Right cardiac atrium (tissue), 5 donors: ENCODE results near the gene SLC35F3. TPM values are rescaled to one million over a fixed set of nuclear protein-coding genes. Genes with fewer than 3 reads are reported as not detected.

Experiments
- ATAC-seq, 2 donors: fragments of 200-7000 bp; cut with Tn5 transposase; one replicate each; pipeline versions ENCODE4 v1.8.0 to v1.9.1; 2020; ENCODE audit warnings: moderate library complexity in 2 of 2, mild to moderate bottlenecking in 1 of 2
- DNase-seq, 3 donors: peaks; one replicate each; pipeline ENCODE4 v3.0.0-alpha.2; 2020
- H3K27ac ChIP-seq: one replicate; pipeline ENCODE4 v1.5.1; 2013; ENCODE audit warnings: mild to moderate bottlenecking, low read length, control low read depth, moderate library complexity
- H3K27me3 ChIP-seq: one replicate; pipeline ENCODE4 v1.6.1; 2013; ENCODE audit not compliant: control insufficient read depth, insufficient read depth
- H3K4me1 ChIP-seq: one replicate; pipeline ENCODE4 v1.6.1; 2013; ENCODE audit warnings: low read length; ENCODE audit not compliant: control insufficient read depth, insufficient read depth
- H3K4me3 ChIP-seq: one replicate; pipeline ENCODE4 v1.5.1; 2013; ENCODE audit warnings: low read length, control low read depth
- H3K9me3 ChIP-seq: one replicate; pipeline ENCODE4 v1.6.1; 2013; ENCODE audit warnings: low read length; ENCODE audit not compliant: control insufficient read depth
- WGBS: extraction: QIAGEN DNeasy Blood & Tissue Kit; methylation state at CpG from one replicate; pipeline ENCODE4 v1.1.7; 2013; 5-methylcytosine and 5-hydroxymethylcytosine counted together
- intact Hi-C, 4 donors: fragments of 100-400 bp; cut with DNase I; formaldehyde crosslinking; loops; one replicate each; pipeline versions ENCODE4 v1.11.0 to v1.14.0; 2022 to 2023
- polyA plus RNA-seq: library from polyadenylated mRNA; stranded (reverse); fragments of 200-250 nt; gene quantifications from one replicate; pipeline ENCODE4 v1.2.3, GENCODE V29; 2013
- total RNA-seq, 4 donors: library from RNA; stranded (reverse); fragmentation: NEBNext Ultra II Directional; extraction: Animal tissue kit (Norgen Biotek cat#: 25700); gene quantifications; one replicate each; pipeline ENCODE4 v1.2.1, GENCODE V29; 2021
- donor health status: healthy with polysubstance abuse.
- donor health status: DM: no; HTN: yes; CAD: no.
- donor health status: DM: no; HTN: no; CAD: no.
- donor health status: DM: no; HTN: yes; CAD: no; lungs with severe emphysema.
- donor health status: DM: yes; HTN: yes; CAD: no.

SLC35F3 gene
- total and polyA plus RNA-seq, 5 donors: 0.09 TPM; not detected in 4

- no peak overlapping the region for H3K4me3 ChIP-seq
Measured at GRCh38 chr1:234277161-234277868, 372.8 kb downstream of the SLC35F3 start.

DNA sequence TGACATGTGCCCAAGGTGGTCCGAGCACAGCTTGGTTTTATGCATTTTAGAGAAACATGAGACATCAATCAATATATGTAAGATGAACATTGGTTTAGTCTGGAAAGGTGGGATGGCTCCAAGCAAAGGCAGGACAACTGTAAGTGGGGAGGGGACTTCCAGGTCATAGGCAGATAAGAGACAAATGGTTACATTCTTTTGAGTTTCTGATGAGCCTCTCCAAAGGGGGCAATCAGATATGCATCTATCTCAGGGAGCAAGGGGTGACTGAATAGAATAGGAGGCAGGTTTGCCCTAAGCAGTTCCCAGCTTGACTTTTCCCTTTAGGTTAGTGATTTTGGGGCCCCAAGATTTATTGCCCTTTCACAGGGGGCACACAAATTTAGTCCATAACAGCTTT lies 374.5 kb downstream of the SLC35F3 start:
- 80% methylated on average over 1 of the region's 1 CpG for WGBS
- intact Hi-C loops: no loop called here
- Histone ChIP-seq H3K4me1 (no peaks in the 10 kb centered on the region), H3K4me3 (no peak overlapping the region), H3K27ac (no peak overlapping the region), H3K9me3 (no peaks in the 10 kb centered on the region), H3K27me3 (no peaks in the 10 kb centered on the region)
- no peak for ATAC-seq
- no peak for DNase-seq

More at GRCh38 chr1:234277161-234277868, 372.8 kb downstream of the SLC35F3 start:
- 65% methylated on average over 8 of the region's 8 CpGs for WGBS
- intact Hi-C loops: no loop called here
- no peak overlapping the region for H3K27ac ChIP-seq
- no peak for DNase-seq
- no peak for ATAC-seq
- H3K27me3 ChIP-seq: no peaks in the 10 kb centered on the region
- no peaks in the 10 kb centered on the region for H3K9me3 ChIP-seq
- no peaks in the 10 kb centered on the region for H3K4me1 ChIP-seq

DNA sequence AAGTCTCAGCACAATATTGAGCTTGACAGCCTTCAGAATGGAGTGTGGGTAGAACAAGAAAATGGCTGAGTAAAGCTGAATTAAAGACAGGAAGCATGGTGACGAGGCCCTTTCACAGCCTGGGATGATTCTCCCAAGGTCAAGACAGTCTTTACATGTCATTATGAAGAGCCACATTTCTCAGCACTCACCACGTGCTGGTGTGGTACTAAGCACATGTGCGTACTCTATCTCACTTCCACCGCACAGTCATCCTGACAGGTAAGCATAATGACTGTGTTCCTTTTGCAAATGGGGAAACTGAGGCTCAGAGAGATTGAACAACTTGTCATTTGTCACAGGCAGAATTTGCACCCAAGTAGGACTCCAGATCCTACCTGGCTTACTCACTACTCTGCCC lies 376.0 kb downstream of the SLC35F3 start:
- H3K4me1 ChIP-seq: no peaks in the 10 kb centered on the region
- ATAC-seq: no peak
- no peak overlapping the region for H3K4me3 ChIP-seq
- DNase-seq: no peak
- no peaks in the 10 kb centered on the region for H3K9me3 ChIP-seq
- intact Hi-C loops: no loop called here
- no peak overlapping the region for H3K27ac ChIP-seq
- no peaks in the 10 kb centered on the region for H3K27me3 ChIP-seq
- WGBS: 76% methylated on average over 4 of the region's 4 CpGs

GRCh38 chr1:234281826-234282489 lies 377.5 kb downstream of the SLC35F3 start:
- H3K4me3 ChIP-seq: no peak overlapping the region
- H3K9me3 ChIP-seq: no peaks in the 10 kb centered on the region
- DNase-seq (no peak), ATAC-seq (no peak)
- intact Hi-C loops: no loop called here
- no peaks in the 10 kb centered on the region for H3K4me1 ChIP-seq
- H3K27me3 ChIP-seq: peaks cover 3% of the 10 kb centered on the region
- no peak overlapping the region for H3K27ac ChIP-seq
- WGBS: 60% methylated on average over 12 of the region's 12 CpGs

GRCh38 chr1:234286206-234286605 lies 381.7 kb downstream of the SLC35F3 start:
- intact Hi-C loops: no loop called here
- Histone ChIP-seq H3K27ac (no peak overlapping the region), H3K27me3 (peaks cover 3% of the 10 kb centered on the region), H3K4me1 (no peaks in the 10 kb centered on the region), H3K9me3 (no peaks in the 10 kb centered on the region), H3K4me3 (no peak overlapping the region)
- WGBS: 90% methylated on average over 4 of the region's 4 CpGs
- DNase-seq (no peak), ATAC-seq (no peak)

GRCh38 chr1:234288946-234289345 lies 384.5 kb downstream of the SLC35F3 start:
- 75% methylated on average over 2 of the region's 2 CpGs for WGBS
- Histone ChIP-seq H3K4me1 (no peaks in the 10 kb centered on the region), H3K9me3 (no peaks in the 10 kb centered on the region), H3K27ac (no peak overlapping the region), H3K4me3 (no peak overlapping the region), H3K27me3 (peaks cover 3% of the 10 kb centered on the region)
- intact Hi-C loops: no loop called here
- DNase-seq (no peak), ATAC-seq (no peak)

- Histone ChIP-seq H3K27me3 (peaks cover 3% of the 10 kb centered on the region), H3K4me1 (no peaks in the 10 kb centered on the region), H3K9me3 (no peaks in the 10 kb centered on the region), H3K4me3 (no peak overlapping the region), H3K27ac (no peak overlapping the region)
- no peak for DNase-seq
- intact Hi-C loops: no loop called here
- 91% methylated on average over 2 of the region's 2 CpGs for WGBS
- ATAC-seq: no peak
Measured at GRCh38 chr1:234289538-234290305, 385.2 kb downstream of the SLC35F3 start.

DNA sequence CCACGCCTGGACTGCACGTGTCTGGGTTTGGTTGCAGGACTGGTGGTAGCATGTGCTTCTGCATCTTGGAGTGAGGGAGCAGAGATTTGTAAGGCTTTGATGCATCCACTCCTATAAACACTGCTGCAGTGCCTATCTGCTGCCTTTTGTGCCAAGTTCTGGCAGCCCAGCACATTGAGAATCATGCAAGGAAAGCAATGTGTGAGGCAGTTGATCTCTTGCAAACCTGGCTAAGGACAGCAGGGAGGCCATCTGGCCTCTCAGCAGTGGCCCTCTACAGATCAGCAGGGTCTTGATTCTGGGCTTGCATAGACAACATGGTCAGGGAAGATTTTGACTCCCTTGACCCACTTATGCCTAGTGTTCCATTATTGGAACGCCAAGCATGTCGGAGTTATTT lies 387.5 kb downstream of the SLC35F3 start:
- ATAC-seq (no peak), DNase-seq (no peak)
- no peak overlapping the region for H3K4me3 ChIP-seq
- WGBS: 87% methylated on average over 4 of the region's 4 CpGs
- H3K9me3 ChIP-seq: no peaks in the 10 kb centered on the region
- no peaks in the 10 kb centered on the region for H3K4me1 ChIP-seq
- H3K27me3 ChIP-seq: no peaks in the 10 kb centered on the region
- intact Hi-C loops: no loop called here
- H3K27ac ChIP-seq: no peak overlapping the region

- Histone ChIP-seq H3K4me3 (no peak overlapping the region), H3K27ac (no peak overlapping the region), H3K4me1 (no peaks in the 10 kb centered on the region), H3K9me3 (no peaks in the 10 kb centered on the region), H3K27me3 (no peaks in the 10 kb centered on the region)
- ATAC-seq (no peak), DNase-seq (no peak)
- intact Hi-C loops: no loop called here
- 87% methylated on average over 2 of the region's 2 CpGs for WGBS
Measured at GRCh38 chr1:234292548-234292947, 388.1 kb downstream of the SLC35F3 start.

DNA sequence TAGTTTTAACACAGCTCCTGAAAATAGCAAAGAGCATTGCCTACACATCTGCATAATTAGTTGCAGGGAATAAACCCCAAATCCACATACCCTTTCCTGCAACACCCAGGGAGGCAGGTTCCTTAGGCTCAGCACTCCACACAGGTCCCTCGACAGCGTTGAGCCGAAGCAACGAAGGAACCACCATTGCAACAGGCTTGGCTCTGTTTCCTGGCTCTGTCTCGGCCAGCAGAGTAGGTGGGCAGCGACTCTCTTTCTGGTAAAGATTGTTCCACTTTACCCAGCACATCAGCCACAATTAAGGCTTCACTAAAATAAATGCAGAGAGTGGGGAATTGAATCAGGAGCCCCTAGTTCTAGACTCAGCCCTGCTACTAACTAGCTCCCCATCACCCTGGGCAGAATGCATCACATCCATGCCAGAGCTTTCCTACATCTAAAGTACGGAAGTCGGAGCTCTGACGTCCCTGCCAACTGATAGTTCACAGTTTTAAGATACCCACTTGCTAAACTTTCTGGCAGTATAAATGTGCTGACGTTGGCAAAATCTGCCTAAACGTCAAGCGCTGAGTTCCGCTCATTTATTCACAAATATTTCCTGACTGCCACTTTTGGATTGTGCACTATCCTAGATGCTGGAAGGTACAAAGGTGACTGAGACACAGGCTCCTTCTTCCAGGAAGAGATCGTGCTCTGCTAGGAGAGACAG lies 389.8 kb downstream of the SLC35F3 start:
- intact Hi-C loops: no loop called here
- 68% methylated on average over 14 of the region's 14 CpGs for WGBS

GRCh38 chr1:234295068-234295467 lies 390.6 kb downstream of the SLC35F3 start:
- intact Hi-C loops: no loop called here
- no peak for ATAC-seq

More for the DNA sequence above, 389.8 kb downstream of the SLC35F3 start:
- Histone ChIP-seq H3K9me3 (no peaks in the 10 kb centered on the region), H3K27me3 (no peaks in the 10 kb centered on the region), H3K4me3 (no peak overlapping the region), H3K27ac (no peak overlapping the region), H3K4me1 (no peaks in the 10 kb centered on the region)
- no peak for ATAC-seq
- DNase-seq: no peak

More at GRCh38 chr1:234295068-234295467, 390.6 kb downstream of the SLC35F3 start:
- no peak overlapping the region for H3K4me3 ChIP-seq
- no peak overlapping the region for H3K27ac ChIP-seq
- 60% methylated on average over 5 of the region's 5 CpGs for WGBS
- DNase-seq: no peak
- H3K4me1 ChIP-seq: no peaks in the 10 kb centered on the region
- H3K27me3 ChIP-seq: no peaks in the 10 kb centered on the region
- no peaks in the 10 kb centered on the region for H3K9me3 ChIP-seq
